T-helper 9 cell (primary cell): ENCODE measurements around the gene IL24.
"Not testable (repeated sequence)": the region's sequence is repeated elsewhere in the genome, so short reads cannot be mapped to it uniquely, and the experiment has no call there.

ENCODE experiments used
- DNase-seq: peaks from one replicate; pipeline ENCODE4 v3.0.0-alpha.2; 2020

The IL24 gene

DNA sequence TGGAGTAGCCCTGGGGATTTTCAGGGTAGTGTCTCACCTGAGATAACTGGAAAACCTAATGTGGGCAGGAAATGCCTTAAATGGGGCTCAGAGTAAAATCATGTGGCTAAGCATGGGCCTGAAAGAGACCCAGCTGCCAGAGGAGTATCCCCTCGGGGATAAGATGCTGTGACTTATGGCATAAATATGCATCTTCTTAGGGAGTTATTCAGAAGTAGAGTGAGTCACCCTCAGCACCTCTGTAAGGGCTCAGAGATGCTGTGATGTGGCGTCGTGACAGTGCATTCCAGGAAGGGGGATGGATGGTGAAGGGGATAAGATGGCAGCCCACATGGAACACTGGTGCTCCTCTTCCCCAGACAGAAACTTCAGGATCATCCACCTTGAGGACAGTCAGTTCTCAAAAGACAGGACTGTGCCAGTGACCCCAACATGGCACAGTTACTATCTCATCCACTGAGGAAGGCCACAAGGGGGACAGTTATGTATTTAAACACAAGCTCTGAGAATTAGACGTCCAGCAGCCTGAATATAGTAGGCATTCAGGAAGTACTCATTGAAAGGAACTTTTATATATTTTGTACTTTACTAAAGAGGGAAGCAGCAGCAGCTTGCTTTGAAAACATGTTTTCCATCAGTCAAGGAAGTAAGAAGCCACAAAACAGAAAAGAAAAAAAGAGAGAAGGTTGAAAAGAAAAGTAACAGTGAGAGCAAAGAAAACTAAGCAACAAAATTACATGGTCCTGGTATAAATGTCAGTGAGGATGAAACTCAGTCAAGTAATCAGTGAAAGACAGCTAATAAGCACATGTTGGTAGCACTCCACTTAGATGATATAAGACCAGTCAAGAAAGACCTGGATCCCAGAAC, 8.3 kb downstream of the IL24 start:
- DNase-seq, result no peak

DNA sequence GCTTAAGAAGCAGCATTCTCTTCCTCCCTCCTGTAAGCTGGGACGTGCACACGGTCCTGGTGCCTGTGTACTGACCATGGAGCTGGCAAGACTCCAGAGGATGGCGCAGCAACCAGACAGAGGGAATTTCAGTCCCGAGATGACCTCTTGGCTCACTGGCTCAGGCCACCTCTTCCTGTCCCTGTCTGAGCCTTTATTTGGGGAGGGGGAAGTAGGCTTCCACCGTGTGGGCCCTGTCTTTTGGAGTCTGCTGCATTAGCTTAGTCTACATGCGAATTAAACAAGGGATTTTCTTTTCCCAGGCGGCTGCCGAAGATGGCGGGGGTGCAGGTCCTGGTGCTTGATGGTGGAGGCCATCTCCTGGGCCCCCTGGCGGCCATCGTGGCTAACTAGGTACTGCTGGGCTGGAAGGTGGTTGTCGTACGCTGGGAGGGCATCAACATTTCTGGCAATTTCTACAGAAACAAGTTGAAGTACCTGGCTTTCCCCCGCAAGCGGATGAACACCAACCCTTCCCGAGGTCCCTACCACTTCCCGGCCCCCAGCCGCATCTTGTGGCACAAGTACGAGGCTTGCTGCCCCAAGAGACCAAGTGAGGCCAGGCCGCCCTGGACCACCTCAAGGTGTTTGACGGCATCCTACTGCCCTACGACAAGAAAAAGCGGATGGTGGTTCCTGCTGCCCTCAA, 10.2 kb downstream of the IL24 start:
- no peak for DNase-seq

DNA sequence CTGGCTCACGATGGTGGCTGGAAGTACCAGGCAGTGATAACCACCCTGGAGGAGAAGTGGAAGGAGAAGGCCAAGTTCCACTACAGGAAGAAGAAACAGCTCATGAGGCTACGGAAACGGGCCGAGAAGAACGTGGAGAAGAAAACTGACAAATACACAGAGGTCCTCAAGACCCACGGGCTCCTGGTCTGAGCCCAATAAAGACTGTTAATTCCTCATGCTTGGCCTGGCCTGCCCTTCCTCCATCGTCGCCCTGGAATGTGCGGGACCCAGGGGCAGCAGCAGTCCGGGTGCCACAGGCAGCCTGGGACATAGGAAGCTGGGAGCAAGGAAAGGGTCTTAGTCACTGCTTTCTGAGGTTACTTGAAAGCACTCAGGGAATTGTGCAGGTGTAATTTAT, 10.8 kb downstream of the IL24 start:
- DNase-seq, result no peak

DNA sequence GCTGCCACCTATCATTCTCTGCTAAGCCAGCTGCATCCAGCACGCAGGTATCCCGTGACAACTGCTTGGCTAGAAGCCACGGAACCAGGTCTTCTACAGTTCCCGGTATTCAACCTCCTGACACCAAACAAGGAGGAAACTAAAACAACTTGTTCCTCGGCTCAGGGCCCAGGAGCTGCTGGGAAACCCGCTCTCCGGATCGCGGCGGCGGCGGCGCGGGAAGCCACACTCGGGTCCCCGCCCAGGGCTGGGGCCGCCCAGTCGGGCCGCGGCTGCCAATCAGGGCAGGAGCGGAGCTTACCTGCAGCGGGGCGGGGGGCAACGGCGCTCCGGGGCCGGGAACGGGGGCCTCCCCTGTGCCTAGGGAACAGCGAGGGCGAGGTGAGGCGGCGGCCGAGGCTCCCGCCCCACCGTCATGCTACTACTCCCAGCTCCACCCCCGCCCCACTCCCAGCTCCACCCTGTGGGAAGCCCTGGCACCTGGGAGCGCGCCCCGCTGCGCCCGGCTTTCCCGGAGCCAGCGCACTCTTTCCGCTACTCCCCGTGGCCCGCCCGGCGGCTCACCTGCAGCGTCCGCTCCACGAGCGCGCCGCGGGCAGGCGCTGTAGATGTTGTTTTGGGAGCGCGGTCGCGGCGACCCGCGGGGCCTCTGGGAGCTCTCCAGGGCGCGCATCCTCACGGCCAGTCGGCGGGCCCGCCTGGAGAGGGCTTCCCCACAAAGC, 12.1 kb downstream of the IL24 start:
- peak; percentile 48 for DNase-seq

DNA sequence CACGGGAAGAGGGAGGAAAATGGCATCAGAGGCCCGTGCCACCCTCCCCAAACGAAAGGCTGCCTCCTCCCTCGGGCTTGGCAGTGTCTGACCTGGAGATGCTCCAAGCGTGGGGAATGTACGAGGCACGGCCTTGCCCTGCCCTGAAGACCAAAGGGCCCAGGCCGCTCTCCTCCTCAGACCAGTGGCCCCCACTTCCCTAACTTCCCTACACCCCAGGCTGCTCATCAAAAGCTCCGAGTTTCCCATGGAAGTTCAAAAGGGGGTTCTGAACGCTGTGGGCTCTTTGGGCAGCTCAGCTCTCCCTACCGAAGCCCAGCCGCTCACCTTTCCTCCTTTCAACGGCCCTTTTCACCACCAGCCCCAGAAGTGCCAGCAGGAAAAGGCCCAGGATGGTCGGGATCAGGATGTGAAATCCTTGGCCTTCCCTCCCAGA, 12.7 kb downstream of the IL24 start:
- no peak for DNase-seq

DNA sequence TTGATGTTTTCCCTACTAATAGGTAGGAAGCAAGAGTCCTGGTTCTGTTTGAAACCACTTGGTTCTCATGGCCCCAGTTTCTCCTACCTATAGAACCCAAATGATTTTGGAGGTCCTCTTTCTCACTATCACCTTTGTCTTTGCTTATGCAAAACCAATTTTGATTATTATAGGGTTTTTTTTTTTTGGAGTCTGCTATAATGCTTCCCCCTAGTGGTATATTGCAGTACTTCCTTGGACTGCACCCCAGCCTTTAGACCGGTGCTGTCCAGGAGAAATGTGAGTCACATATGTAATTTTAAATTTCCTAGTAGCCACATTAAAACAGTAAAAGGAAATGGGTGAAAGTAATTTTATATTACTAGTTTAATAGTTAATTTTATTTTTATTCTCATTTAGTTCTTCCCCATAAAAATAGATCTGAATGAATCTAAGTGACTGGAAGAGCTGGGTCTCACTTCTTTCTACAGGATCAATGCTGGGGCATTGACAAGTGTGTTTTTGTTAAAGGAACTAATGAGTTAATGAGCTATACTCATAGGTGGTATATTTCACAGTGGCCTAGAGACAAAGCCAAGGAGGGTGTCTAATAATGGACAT, 13.9 kb downstream of the IL24 start:
- no peak for DNase-seq

DNA sequence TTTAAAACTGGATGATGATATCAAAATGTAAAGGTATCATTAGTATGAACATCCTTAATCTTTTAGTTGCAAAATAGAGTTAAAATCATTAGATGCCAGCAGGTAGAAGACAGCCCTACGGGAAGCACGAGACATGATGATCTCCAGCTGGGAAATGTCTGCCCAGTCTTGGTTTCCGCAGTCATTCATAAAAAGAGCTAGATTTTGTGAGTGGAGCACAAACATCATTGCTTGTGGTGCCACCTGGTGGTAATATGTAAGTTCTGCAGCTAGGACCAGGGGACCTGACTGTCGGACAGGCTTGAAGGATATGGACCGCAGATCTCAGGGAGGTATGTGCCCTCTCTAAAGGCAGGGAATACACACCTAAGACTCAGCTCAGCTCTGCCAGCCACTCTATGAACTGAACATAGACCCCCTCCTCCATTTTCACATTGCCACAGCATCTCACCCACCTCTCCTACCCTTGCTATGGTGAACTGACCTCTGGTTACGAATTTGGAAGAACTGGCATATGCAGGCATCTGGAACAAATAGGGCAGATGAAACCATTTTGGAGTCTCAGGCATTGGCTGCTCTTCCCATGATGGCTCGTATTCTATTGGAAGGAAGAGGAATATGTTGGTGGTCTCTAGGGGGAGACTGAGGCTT, 15.3 kb downstream of the IL24 start:
- DNase-seq, result peak; percentile 37

DNA sequence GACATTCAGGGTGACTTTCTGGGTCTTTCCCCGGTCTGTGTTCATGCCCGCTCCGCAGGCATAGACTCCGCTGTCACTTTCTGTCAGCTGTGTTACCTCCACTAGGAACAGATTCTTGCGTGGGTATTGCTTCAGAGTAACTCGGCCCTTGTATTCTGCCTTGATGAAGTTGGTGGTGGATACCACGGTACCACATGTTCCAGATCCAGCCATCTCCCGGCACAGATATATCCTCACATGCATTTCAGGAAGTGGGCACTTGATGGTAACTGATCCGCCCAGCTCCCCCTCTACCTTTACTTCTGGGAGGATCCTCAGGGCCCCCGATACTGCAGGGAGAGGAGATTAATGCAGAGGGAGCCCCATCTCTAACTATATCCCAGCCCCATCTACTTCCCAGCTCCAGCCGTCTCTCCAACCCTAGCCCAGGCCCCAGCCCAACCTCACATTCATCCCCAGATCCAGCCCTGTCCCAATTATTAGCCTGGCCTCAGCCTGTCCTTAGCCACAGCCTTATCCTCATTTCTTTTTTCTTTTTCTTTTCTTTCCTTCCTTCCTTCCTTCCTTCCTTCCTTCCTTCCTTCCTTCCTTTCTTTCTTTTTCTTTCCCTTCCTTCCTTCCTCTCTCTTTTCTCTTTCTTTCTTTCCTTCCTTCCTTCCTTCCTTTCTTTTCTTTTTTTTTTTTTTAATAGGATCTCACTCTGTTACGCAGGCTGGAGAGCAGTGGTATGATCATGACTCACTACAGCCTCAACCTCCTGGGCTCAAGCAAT, 16.7 kb downstream of the IL24 start:
- DNase-seq, result no peak

DNA sequence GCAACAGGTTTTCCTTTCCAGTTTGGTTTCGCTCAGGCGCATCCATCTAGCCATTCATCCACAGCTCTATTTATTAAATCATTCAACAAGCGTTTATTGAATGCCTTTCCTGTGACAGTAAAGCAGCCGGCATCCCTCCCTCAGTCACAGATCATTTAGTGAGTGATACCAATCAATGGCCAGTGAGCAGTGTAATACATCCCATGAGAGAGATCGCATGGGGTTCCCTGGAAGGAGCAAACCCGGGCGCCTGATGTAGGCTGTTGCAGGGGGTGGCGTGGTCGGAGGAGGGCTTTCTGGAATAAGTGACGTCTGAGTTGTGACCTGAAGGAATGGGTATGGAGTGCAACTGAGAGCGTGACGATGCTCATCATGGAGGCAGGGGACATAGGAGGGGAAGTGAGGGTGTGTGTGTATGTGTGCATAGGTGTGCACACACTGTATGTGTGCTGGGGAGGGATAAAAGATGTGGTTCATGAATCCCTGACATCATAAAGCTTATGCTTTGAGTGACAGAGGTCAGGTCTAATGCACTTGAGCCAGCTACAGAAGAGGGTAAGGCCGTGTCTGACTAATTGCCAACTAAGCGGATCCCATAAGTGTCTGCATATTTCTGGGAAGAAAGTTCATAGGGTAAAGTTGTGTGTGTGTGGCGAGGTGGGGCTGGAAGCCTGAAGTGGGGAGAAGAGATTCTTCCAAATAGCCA, 17.9 kb downstream of the IL24 start:
- DNase-seq, result no peak

DNA sequence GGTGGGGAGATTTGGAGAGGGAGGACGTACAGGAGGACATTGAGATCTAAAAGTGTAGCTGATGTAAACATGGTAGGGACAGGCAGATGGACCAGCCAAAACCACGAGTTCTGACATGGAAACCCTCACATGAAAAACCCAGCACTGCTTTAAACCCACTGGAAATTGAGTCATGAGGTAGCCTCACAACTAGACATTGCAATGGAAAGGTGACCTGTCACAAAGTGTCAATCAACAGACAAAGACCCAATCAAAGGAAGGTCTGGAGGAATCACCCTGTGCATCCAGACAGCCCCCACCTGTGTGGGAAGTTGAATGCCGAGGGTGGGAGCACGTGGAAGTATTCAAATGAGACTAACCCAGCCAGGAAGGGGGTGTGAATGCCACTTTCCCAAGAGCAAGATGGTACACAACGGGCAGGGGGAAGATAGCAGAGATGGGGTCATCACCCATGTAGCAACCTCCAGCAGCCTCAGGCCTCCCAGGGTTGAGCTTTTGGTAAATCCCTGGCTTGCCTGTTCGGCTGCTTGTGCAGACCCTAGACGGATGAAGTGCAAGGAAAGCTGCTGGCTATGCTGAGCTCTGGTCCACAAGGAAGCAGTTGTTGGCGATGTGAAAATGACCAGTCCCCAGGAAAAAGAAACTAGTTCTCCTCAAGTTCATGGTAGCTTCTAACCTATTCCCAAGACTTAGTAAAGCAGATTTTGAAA, 18.9 kb downstream of the IL24 start:
- no peak for DNase-seq

DNA sequence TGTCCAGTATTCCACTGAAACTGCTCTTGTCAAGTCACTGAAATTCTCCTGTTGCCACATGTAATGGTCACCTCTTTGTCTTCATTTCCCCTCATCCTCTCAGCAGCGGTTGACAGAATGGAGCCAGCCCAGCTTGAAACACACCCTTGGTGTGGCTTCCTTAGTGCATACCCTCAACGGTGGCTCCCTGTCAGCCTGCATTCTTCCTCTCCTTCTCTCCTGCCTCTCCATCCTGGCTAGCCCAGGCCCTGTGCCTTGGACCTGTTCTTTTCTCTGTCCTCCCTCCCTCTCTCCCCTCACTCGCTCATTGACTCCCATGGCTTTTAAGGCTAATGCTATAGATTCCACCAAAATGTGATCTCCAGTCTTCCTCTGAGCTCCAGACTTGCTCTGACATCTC, 20.8 kb downstream of the IL24 start:
- no peak for DNase-seq

DNA sequence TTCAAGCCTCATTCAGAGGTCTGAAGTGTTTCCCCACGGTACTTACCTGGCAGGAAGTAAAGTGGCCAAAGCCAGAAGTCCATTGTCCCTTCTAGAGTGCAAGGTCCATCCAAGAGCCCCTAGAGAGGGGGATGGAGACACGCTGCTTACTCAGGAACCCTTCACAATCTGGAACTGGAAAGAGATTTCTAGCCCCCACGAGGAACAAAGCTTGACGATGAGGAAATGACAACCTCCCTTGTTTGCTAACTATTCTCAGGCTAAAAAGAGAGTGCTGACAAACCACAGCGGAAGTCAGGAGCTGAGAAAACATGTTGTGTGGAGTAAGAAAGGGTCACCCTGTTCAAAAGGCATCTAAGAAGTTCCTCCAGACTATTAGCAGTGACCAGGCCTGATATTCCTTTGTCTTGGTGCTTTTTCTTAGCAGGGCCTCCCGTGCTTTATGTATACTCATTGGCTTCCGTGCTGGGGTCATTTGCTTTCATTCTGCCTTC, 24.6 kb downstream of the IL24 start, which contains the start of gene FCMR:
Gene FCMR, minus strand, starts transcription at position 170 of the 494 bp plus-strand sequence. Its CDS starts 87 bp downstream, at position 83.
- DNase-seq, result peak; percentile 23

DNA sequence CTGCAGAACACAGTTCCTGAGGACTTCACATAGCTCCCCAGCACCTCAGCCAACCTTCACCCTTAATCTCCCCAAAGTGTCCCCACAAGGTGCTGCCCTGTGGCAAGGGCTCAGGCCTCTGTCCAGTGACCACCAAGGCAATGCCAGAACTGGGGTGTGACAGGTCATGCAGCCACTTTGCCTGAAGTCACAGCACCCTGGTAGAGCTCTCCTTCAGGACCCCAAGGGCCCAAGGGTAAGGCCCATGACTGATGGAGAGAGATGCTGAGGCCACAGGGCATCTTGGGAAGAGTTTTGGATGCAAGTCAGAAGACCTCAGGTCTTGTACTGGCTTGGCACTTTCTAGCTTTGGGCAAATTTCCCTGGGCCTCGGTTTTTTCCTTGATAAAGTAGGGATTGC, 25.3 kb downstream of the IL24 start:
- DNase-seq, result no peak

DNA sequence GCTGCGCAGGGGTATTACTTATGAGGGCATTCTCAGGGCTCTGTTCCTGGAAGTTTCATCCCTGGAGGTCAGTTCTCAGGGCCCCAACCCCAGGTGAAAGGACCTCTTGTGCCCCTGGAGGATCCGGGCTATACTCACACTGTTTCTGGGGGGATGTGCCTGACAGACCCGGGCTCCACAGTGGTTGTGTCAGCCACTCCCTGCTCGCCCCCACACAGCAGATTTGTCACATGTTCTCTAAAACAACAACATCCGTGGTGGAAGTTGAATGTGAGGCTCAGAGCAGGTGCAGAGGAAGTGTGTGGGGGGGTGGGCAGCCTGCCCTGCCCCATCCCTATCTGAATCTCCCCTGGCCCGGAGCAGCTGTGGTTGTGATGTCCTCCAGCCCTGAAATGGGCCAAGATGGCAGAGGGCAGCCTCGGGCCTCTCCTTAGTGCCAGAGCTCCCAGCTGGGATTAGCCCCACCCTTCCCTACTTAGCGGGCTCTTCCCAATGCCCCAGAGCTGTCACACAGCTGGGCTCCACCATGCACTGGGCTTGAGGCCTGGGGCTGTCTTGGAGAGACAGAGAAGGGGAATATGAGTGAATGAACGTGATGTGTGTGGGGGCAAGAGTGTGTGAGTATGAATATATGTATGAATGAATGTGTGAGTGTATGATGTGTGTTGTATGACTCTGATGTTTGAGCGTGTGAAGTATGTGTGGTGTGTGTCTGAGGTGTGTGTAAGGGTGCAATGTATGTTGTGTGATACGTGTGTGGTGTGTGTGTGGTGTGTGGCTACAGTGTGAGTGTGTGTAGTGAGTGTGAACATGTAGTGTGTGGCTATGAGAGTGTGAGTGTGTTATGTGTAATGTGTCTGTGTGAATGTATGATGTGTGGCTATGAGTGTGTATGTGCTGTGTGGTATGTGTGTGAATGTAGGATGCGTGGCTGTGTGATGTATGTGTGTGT, 26.0 kb downstream of the IL24 start:
- peak; percentile 48 for DNase-seq

DNA sequence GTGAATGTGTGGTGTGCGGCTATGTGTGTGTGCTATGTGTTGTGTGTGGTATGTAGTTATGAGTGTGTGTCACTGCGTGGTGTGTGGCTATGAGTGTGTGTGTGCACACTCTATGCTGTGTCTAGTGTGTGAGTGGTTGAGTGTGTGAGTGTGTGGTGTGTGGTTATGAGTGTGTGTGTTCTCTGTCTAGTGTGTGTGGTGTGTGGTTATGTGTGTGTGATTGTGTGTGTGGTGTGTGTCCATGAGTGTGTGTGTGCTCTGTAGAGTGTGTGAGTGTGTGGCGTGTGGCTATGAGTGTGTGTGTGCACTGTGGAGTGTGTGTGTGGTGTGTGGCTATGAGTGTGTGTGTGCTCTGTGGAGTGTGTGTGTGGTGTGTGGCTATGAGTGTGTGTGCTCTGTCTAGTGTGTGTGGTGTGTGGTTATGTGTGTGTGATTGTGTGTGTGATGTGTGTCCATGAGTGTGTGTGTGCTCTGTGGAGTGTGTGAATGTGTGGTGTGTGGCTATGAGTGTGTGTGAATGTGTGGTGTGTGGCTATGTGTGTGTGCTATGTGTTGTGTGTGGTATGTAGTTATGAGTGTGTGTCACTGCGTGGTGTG, 26.8 kb downstream of the IL24 start:
- DNase-seq, result not testable (repeated sequence)

DNA sequence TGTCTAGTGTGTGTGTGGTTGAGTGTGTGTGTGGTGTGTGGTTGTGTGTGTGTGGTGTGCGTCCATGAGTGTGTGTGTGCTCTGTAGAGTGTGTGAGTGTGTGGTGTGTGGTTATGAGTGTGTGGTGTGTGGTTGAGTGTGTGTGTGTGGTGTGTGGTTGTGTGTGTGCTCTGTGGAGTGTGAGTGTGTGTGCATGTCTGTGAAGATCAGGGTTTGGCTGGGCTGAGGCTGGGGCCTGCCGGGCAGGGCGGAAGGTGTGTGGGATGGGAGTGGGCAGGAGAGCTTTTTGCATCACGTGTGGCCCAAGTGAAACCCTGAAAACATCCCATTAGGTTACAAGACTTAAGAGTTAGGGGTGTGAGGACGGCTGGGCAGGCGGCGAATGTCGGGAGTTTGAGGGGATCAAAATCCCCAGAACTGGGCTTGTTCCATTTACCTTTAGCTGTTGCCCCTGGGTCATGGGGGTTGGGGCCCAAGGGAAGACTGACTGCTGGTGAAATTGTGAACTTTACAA, 27.4 kb downstream of the IL24 start:
- no peak for DNase-seq

DNA sequence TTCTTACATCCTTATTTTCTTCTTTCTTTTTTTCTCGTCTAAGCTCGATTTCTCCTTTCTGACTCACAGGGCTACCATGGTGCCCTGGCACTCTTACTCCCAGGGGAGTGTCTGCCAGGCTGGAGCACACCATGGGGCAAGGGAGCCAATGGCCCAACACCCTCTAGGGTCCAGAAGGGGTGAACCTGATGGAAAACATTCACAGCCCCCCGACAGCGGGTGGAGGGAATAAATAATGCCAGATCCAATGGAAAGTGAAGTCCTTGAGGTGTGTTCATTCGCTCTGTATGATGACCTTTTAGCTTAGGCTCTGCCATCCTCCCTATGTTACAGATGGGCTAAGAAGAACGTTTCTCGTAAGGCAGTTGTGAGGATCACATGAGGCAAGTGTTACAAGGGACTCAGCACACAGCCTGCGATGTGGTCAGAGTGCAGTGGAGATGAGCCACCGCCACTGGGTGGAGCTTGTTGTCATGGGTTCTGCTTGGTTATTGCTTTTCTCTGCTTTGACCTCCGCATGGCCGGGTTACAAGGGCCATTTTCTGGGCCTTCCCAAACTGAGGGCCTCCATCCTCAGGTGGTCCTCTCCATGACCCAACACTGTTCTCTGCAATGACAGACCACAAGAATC, 28.0 kb downstream of the IL24 start:
- DNase-seq, result no peak

DNA sequence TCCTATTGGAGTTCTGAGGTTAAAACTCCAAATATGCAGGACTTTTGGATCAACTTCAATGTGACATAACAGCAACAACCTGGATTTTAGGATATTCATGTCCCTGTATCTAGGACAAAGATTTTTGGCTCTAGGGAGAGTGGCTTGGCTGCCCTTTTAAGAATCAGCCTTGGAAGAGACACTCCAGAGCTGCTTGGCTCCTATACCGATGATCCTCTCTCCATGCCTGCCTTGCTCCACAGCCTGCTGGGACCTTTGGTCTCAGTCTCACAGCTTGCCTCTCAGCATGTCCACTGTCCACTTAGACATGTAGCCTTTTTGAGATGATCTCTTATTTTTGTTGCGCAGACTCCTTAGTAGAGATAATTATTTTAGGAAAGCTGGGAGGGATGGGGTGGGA, 29.0 kb downstream of the IL24 start:
- DNase-seq, result no peak
